Measurements from ENCODE around the gene PAX7.

PAX7 gene

GRCh38 chr1:18769140-18769539 lies 138.5 kb downstream of the PAX7 start:
- H3K4me3 ChIP-seq (replicated peaks; ENCODE audit: insufficient read depth, low read length), result no peak overlapping the region
- no peak for DNase-seq (ENCODE audit: low read depth in 1 of 2, low spot score in 1 of 2)
- TF ChIP-seq GABPA (IDR thresholded peaks at IDR 0.05; ENCODE audit: low read depth) (no peak), REST (IDR thresholded peaks at IDR 0.05; ENCODE audit: insufficient replicate concordance, low read depth) (no peak)
- H3K27me3 ChIP-seq (ENCODE audit: insufficient read depth, poor library complexity, severe bottlenecking), result peaks cover 5% of the 10 kb centered on the region
- no peak overlapping the region for H3K27ac ChIP-seq (replicated peaks)

GRCh38 chr1:18770799-18771198 lies 140.2 kb downstream of the PAX7 start:
- peaks cover 5% of the 10 kb centered on the region for H3K27me3 ChIP-seq (ENCODE audit: insufficient read depth, poor library complexity, severe bottlenecking)
- no peak overlapping the region for H3K4me3 ChIP-seq (replicated peaks; ENCODE audit: insufficient read depth, low read length)
- TF ChIP-seq SPI1 (IDR thresholded peaks at IDR 0.05; ENCODE audit: borderline replicate concordance, low read depth) (no peak), CTCF (IDR thresholded peaks at IDR 0.05; ENCODE audit: insufficient read depth, low read length) (no peak), REST (IDR thresholded peaks at IDR 0.05; ENCODE audit: insufficient replicate concordance, low read depth) (no peak), POLR2AphosphoS5 (IDR thresholded peaks at IDR 0.05; ENCODE audit: low read depth) (no peak), GABPA (IDR thresholded peaks at IDR 0.05; ENCODE audit: low read depth) (no peak)
- no peak overlapping the region for H3K27ac ChIP-seq (replicated peaks)
- no peak for DNase-seq (ENCODE audit: low read depth in 1 of 2, low spot score in 1 of 2)

GRCh38 chr1:18773753-18774152 lies 143.1 kb downstream of the PAX7 start:
- Histone ChIP-seq H3K4me3 (replicated peaks; ENCODE audit: insufficient read depth, low read length) (no peak overlapping the region), H3K27me3 (ENCODE audit: insufficient read depth, poor library complexity, severe bottlenecking) (peaks cover 5% of the 10 kb centered on the region), H3K27ac (replicated peaks) (no peak overlapping the region)
- no peak for TF ChIP-seq CTCF (IDR thresholded peaks at IDR 0.05; ENCODE audit: insufficient read depth, low read length)
- no peak for TF ChIP-seq POLR2AphosphoS5 (IDR thresholded peaks at IDR 0.05; ENCODE audit: low read depth)
- TF ChIP-seq SPI1 (IDR thresholded peaks at IDR 0.05; ENCODE audit: borderline replicate concordance, low read depth), result no peak
- TF ChIP-seq REST (IDR thresholded peaks at IDR 0.05; ENCODE audit: insufficient replicate concordance, low read depth), result no peak
- no peak for DNase-seq (ENCODE audit: low read depth in 1 of 2, low spot score in 1 of 2)

- H3K27me3 ChIP-seq (ENCODE audit: insufficient read depth, poor library complexity, severe bottlenecking), result peaks cover 5% of the 10 kb centered on the region
- TF ChIP-seq CTCF (IDR thresholded peaks at IDR 0.05; ENCODE audit: insufficient read depth, low read length) (no peak), REST (IDR thresholded peaks at IDR 0.05; ENCODE audit: insufficient replicate concordance, low read depth) (no peak), SPI1 (IDR thresholded peaks at IDR 0.05; ENCODE audit: borderline replicate concordance, low read depth) (no peak), GABPA (IDR thresholded peaks at IDR 0.05; ENCODE audit: low read depth) (no peak), POLR2AphosphoS5 (IDR thresholded peaks at IDR 0.05; ENCODE audit: low read depth) (no peak)
- H3K27ac ChIP-seq (replicated peaks), result no peak overlapping the region
- no peak for DNase-seq (ENCODE audit: low read depth in 1 of 2, low spot score in 1 of 2)
- no peak overlapping the region for H3K4me3 ChIP-seq (replicated peaks; ENCODE audit: insufficient read depth, low read length)
These were observed 144.7 kb downstream of the PAX7 start for GRCh38 chr1:18775341-18775740.

All from HL-60 (cell line).